Lung (tissue), 12 donors: ENCODE measurements around the gene OBSCN. TPM values are rescaled to one million over a fixed set of nuclear protein-coding genes. Genes with fewer than 3 reads are reported as not detected.
A peak's percentile ranks its signal among the peaks of the same experiment; 100 is the strongest.

Source experiments
- ATAC-seq: fragments of 200-7000 bp; cut with Tn5 transposase; one replicate; pipeline ENCODE4 v1.9.1; 2020; ENCODE audit warnings: moderate number of reproducible peaks; ENCODE audit not compliant: insufficient read depth, low FRiP score
- DNase-seq, 3 donors: peaks; one replicate each; pipeline ENCODE4 v3.0.0-alpha.2; 2013 to 2017
- H3K27ac ChIP-seq, 2 donors: one replicate each; pipeline ENCODE4 v1.5.1; 2013; ENCODE audit warnings: mild to moderate bottlenecking in 2 of 2, moderate library complexity in 2 of 2, control low read depth in 1 of 2, inconsistent platforms in 1 of 2, low read depth in 1 of 2, low read length in 1 of 2
- H3K27me3 ChIP-seq, 3 donors: one replicate each; pipeline ENCODE4 v1.5.1; 2013; ENCODE audit warnings: low read length in 2 of 3; ENCODE audit not compliant: control insufficient read depth in 3 of 3, insufficient read depth in 3 of 3
- H3K36me3 ChIP-seq, 4 donors: one replicate each; pipeline ENCODE4 v1.5.1; 2013; ENCODE audit warnings: low read length in 4 of 4, mild to moderate bottlenecking in 1 of 4, moderate library complexity in 1 of 4; ENCODE audit not compliant: control insufficient read depth in 4 of 4, insufficient read depth in 4 of 4
- H3K4me1 ChIP-seq, 5 donors: one replicate each; pipeline ENCODE4 v1.5.1; 2013; ENCODE audit warnings: low read length in 5 of 5, mild to moderate bottlenecking in 2 of 5, moderate library complexity in 1 of 5; ENCODE audit not compliant: control insufficient read depth in 5 of 5, insufficient read depth in 5 of 5
- H3K4me3 ChIP-seq: one replicate; pipeline ENCODE4 v1.5.1; 2013; ENCODE audit warnings: mild to moderate bottlenecking, control low read depth, moderate library complexity
- H3K9ac ChIP-seq, 2 donors: one replicate each; pipeline ENCODE4 v1.5.1; 2013; ENCODE audit warnings: low read length in 2 of 2, control low read depth in 1 of 2; ENCODE audit not compliant: insufficient read depth in 1 of 2
- H3K9me3 ChIP-seq, 4 donors: one replicate each; pipeline ENCODE4 v1.5.1; 2013; ENCODE audit warnings: low read length in 3 of 4, mild to moderate bottlenecking in 1 of 4, moderate library complexity in 1 of 4; ENCODE audit not compliant: control insufficient read depth in 4 of 4, insufficient read depth in 3 of 4
- WGBS, 2 donors: extraction: QIAGEN DNeasy Blood & Tissue Kit; methylation state at CpG; one replicate each; pipeline ENCODE4 v1.1.7; 2013; 5-methylcytosine and 5-hydroxymethylcytosine counted together
- polyA plus RNA-seq, 2 donors: library from polyadenylated mRNA; stranded (reverse); fragments of 200-250 nt; gene quantifications; one replicate each; pipeline ENCODE4 v1.2.1, GENCODE V29; 2013
- total RNA-seq, 2 donors: library from RNA; depleted of rRNA in 1 of 2; stranded (reverse); fragments of >200 nt in 1 of 2; gene quantifications; one replicate each; pipeline ENCODE4 v1.2.1, GENCODE V29; 2014 to 2021
- TF ChIP-seq, protein P1 (sequence below): IDR thresholded peaks from 2 replicates; pipeline ENCODE4 v1.5.1; 2012; ENCODE audit warnings: mild to moderate bottlenecking; ENCODE audit errors: control extremely low read depth, extremely low read depth
- donor health status: control.
- donor health status: control.
- donor health status: Bipolar disorder and iron deficiency.
- donor health status: healthy.
- donor health status: DM: yes; HTN: yes; CAD: no.

OBSCN gene
- total and polyA plus RNA-seq, 4 donors = 5.1 to 47.3 (median 25.4) TPM

DNA sequence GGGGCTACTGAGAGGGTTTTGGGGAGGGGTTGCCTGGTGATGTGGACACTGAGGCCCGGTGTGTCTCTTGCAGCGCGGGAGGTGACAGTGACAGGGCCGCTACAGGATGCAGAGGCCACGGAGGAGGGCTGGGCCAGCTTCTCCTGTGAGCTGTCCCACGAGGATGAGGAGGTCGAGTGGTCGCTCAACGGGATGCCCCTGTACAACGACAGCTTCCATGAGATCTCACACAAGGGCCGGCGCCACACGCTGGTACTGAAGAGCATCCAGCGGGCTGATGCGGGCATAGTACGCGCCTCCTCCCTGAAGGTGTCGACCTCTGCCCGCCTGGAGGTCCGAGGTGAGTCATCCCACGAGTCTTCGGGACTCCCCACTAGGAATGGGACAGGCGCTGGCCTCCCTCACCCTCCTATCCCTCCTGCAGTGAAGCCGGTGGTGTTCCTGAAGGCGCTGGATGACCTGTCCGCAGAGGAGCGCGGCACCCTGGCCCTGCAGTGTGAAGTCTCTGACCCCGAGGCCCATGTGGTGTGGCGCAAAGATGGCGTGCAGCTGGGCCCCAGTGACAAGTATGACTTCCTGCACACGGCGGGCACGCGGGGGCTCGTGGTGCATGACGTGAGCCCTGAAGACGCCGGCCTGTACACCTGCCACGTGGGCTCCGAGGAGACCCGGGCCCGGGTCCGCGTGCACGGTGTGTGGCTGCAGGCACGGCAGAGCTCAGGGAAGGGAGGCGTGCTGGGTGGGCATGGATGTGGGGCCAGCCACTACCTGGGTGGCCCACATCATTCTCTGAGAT lies 72.5 kb downstream of the OBSCN start:
- H3K36me3 ChIP-seq = peaks cover 0 to 35% (median 3%) of the 10 kb centered on the region in 4 donors
- TF ChIP-seq, protein P1, sequence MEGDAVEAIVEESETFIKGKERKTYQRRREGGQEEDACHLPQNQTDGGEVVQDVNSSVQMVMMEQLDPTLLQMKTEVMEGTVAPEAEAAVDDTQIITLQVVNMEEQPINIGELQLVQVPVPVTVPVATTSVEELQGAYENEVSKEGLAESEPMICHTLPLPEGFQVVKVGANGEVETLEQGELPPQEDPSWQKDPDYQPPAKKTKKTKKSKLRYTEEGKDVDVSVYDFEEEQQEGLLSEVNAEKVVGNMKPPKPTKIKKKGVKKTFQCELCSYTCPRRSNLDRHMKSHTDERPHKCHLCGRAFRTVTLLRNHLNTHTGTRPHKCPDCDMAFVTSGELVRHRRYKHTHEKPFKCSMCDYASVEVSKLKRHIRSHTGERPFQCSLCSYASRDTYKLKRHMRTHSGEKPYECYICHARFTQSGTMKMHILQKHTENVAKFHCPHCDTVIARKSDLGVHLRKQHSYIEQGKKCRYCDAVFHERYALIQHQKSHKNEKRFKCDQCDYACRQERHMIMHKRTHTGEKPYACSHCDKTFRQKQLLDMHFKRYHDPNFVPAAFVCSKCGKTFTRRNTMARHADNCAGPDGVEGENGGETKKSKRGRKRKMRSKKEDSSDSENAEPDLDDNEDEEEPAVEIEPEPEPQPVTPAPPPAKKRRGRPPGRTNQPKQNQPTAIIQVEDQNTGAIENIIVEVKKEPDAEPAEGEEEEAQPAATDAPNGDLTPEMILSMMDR = no peak
- H3K4me1 ChIP-seq = peaks cover 0 to 8% (median 2%) of the 10 kb centered on the region in 5 donors
- DNase-seq = peak in 1 of 3 donors; percentile 2
- H3K9ac ChIP-seq = no peak overlapping the region
- H3K9me3 ChIP-seq = no peaks in the 10 kb centered on the region
- no peak overlapping the region for H3K4me3 ChIP-seq
- no peaks in the 10 kb centered on the region for H3K27me3 ChIP-seq
- no peak for ATAC-seq
- WGBS, 2 donors = 94 to 95% methylated on average over 42 to 48 of the region's 48 CpGs
- no peak overlapping the region for H3K27ac ChIP-seq

DNA sequence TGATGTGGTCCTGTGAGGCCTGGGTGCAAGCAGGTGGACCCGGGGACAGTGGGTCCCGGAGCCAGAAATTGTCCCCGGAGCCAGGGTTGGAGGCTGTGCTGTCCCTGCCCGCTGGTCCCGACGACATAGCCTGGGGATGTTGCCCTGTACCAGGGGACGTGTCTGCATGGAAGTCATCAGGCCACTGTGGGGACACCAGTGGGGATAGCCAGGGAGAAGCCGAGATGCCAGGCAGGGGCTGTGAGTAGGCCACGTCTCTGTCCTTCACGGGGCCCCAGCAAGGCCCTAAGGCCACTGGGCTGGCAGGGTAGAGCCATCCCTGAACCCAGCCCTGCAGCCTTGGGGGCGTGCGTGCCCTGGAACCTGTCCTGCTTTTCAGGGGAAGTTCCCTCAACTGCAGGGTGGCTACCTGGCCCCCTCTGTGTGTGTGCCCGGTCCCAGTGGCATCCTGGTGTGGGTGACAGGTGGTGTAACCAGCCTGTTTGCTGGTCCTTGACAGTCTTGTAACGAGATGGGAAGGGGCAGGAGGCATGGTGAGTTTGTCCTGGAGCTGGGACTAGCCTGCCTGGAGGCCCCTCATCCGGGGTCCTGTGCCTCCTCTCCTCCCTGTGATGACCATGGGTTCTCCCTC lies 73.2 kb downstream of the OBSCN start:
- H3K9ac ChIP-seq = no peak overlapping the region
- H3K36me3 ChIP-seq = peaks cover 0 to 38% (median 4%) of the 10 kb centered on the region in 4 donors
- peaks cover 0 to 5% (median 0%) of the 10 kb centered on the region in 5 donors for H3K4me1 ChIP-seq
- H3K9me3 ChIP-seq = no peaks in the 10 kb centered on the region
- no peak for ATAC-seq
- H3K27ac ChIP-seq = no peak overlapping the region
- H3K27me3 ChIP-seq = no peaks in the 10 kb centered on the region
- TF ChIP-seq, protein P1 = no peak
- WGBS, 2 donors = 95 to 97% methylated on average over 14 to 15 of the region's 15 CpGs
- peak in 1 of 3 donors; percentile 6 for DNase-seq
- no peak overlapping the region for H3K4me3 ChIP-seq

DNA sequence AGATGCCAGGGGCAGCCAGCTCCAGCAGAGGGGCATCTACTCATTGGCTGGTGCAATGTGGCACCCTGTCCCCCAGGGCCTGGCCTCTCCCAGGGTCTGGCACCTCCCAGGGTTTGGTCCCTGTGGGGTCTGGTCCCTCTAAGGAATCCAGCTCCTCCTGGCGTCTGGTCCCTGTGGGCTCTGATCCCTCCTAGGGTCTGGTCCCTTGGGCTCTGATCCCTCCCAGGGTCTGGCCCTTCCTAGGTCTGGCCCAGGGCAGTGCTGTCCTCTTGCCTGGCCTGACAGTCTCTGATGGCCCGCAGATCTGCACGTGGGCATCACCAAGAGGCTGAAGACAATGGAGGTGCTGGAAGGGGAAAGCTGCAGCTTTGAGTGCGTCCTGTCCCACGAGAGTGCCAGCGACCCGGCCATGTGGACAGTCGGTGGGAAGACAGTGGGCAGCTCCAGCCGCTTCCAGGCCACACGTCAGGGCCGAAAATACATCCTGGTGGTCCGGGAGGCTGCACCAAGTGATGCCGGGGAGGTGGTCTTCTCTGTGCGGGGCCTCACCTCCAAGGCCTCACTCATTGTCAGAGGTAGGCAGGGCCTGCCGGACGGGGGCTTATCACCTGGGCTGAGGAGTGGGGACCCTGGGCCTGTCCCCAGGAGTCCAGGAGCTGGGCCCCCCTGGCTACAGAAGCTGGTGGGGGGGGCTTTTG lies 73.9 kb downstream of the OBSCN start:
- Histone ChIP-seq H3K9ac (no peak overlapping the region), H3K36me3 (peaks cover 0 to 43% (median 5%) of the 10 kb centered on the region in 4 donors), H3K9me3 (no peaks in the 10 kb centered on the region), H3K27me3 (no peaks in the 10 kb centered on the region), H3K27ac (no peak overlapping the region), H3K4me3 (no peak overlapping the region), H3K4me1 (no peaks in the 10 kb centered on the region)
- TF ChIP-seq, protein P1 = no peak
- DNase-seq (peak in 1 of 3 donors; percentile 5), ATAC-seq (no peak)
- 96% methylated on average over 16 of the region's 16 CpGs for WGBS, 2 donors
